GM19395 (cell line): ENCODE data around the gene SUSD4.
"Not testable (repeated sequence)": the region's sequence is repeated elsewhere in the genome, so short reads cannot be mapped to it uniquely, and the experiment has no call there.

Experiments
- ATAC-seq: cut with Tn5 transposase; IDR thresholded peaks from one replicate; pipeline ENCODE4 v1.9.1; 2021; ENCODE audit warnings: mild to moderate bottlenecking, moderate library complexity; ENCODE audit not compliant: unreplicated experiment

SUSD4 gene

GRCh38 chr1:223299553-223299952 lies 64.4 kb downstream of the SUSD4 start:
- ATAC-seq: no peak

- ATAC-seq: no peak
These were observed 65.3 kb downstream of the SUSD4 start for GRCh38 chr1:223298701-223299100.

GRCh38 chr1:223297800-223298199 lies 66.2 kb downstream of the SUSD4 start:
- ATAC-seq: no peak

GRCh38 chr1:223291796-223292195 lies 72.2 kb downstream of the SUSD4 start:
- ATAC-seq: no peak

- ATAC-seq: no peak
These were observed 73.6 kb downstream of the SUSD4 start for GRCh38 chr1:223290397-223290796.

- no peak for ATAC-seq
These were observed 74.4 kb downstream of the SUSD4 start for GRCh38 chr1:223289621-223290020.

GRCh38 chr1:223288826-223289225 lies 75.2 kb downstream of the SUSD4 start:
- ATAC-seq: no peak

- ATAC-seq: no peak
These were observed 78.5 kb downstream of the SUSD4 start for GRCh38 chr1:223285452-223285851.

- not testable (repeated sequence) for ATAC-seq
These were observed 80.3 kb downstream of the SUSD4 start for GRCh38 chr1:223283697-223284096.

GRCh38 chr1:223278311-223278710 lies 85.7 kb downstream of the SUSD4 start:
- ATAC-seq: not testable (repeated sequence)

GRCh38 chr1:223276029-223276428 lies 87.9 kb downstream of the SUSD4 start:
- ATAC-seq: no peak

- no peak for ATAC-seq
These were observed 90.5 kb downstream of the SUSD4 start for GRCh38 chr1:223273511-223273910.

GRCh38 chr1:223271085-223271781 lies 92.7 kb downstream of the SUSD4 start:
- no peak for ATAC-seq

- ATAC-seq: no peak
These were observed 93.8 kb downstream of the SUSD4 start for GRCh38 chr1:223270155-223270554.

- ATAC-seq: no peak
These were observed 95.0 kb downstream of the SUSD4 start for GRCh38 chr1:223269006-223269405.

GRCh38 chr1:223266632-223267172 lies 97.3 kb downstream of the SUSD4 start:
- ATAC-seq: no peak

GRCh38 chr1:223264983-223265908 lies 98.7 kb downstream of the SUSD4 start:
- no peak for ATAC-seq

- ATAC-seq: no peak
These were observed 99.4 kb downstream of the SUSD4 start for GRCh38 chr1:223264529-223264928.

- no peak for ATAC-seq
These were observed 102.1 kb downstream of the SUSD4 start for GRCh38 chr1:223261914-223262313.

GRCh38 chr1:223260712-223261111 lies 103.3 kb downstream of the SUSD4 start:
- no peak for ATAC-seq

GRCh38 chr1:223259462-223259861 lies 104.5 kb downstream of the SUSD4 start:
- no peak for ATAC-seq

GRCh38 chr1:223258751-223259198 lies 105.2 kb downstream of the SUSD4 start:
- no peak for ATAC-seq
